ENCODE data around the gene SEMA5A.

Gene SEMA5A

DNA sequence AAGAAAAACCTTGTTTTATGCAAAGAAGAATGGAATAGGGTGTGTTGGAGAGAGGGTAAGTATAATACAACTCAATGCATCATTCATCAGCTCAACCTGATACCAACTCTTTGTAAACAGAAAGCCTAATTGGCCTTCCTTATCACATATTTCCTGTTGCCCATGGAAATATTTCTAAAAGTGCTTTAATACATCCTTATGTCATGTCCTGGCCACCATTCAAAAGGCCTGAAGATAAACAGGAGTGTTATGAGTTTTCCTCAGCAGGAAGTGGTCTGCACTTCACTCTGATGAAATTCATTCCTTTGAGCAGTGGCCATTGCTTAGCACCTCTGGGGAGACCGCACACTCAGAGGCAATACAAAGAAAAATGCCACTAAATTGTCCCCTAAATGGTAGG lies 511.2 kb downstream of the SEMA5A start:
- Histone ChIP-seq H3K4me3 (ENCODE audit: low read depth, low read length) (no peak overlapping the region), H3K36me3 (ENCODE audit: insufficient read depth, low read length) (no peaks in the 10 kb centered on the region), H2AFZ (ENCODE audit: low read length, unreplicated experiment) (no peak overlapping the region), H3K27ac (ENCODE audit: low read depth, low read length) (no peak overlapping the region), H3K27me3 (ENCODE audit: insufficient read depth, low read length) (no peaks in the 10 kb centered on the region), H3K4me1 (ENCODE audit: control insufficient read depth, insufficient read depth, low read length, unreplicated experiment) (peaks cover 5% of the 10 kb centered on the region), H3K79me2 (ENCODE audit: control insufficient read depth, insufficient read depth, low read length, unreplicated experiment) (no peaks in the 10 kb centered on the region)

- H3K27ac ChIP-seq (ENCODE audit: low read depth, low read length) = no peak overlapping the region
- H3K4me1 ChIP-seq (ENCODE audit: control insufficient read depth, insufficient read depth, low read length, unreplicated experiment) = peaks cover 5% of the 10 kb centered on the region
- no peak overlapping the region for H2AFZ ChIP-seq (ENCODE audit: low read length, unreplicated experiment)
- no peaks in the 10 kb centered on the region for H3K36me3 ChIP-seq (ENCODE audit: insufficient read depth, low read length)
- no peak overlapping the region for H3K4me3 ChIP-seq (ENCODE audit: low read depth, low read length)
- no peaks in the 10 kb centered on the region for H3K79me2 ChIP-seq (ENCODE audit: control insufficient read depth, insufficient read depth, low read length, unreplicated experiment)
- H3K27me3 ChIP-seq (ENCODE audit: insufficient read depth, low read length) = no peaks in the 10 kb centered on the region
These were observed 512.4 kb downstream of the SEMA5A start for GRCh38 chr5:9033524-9033923.

DNA sequence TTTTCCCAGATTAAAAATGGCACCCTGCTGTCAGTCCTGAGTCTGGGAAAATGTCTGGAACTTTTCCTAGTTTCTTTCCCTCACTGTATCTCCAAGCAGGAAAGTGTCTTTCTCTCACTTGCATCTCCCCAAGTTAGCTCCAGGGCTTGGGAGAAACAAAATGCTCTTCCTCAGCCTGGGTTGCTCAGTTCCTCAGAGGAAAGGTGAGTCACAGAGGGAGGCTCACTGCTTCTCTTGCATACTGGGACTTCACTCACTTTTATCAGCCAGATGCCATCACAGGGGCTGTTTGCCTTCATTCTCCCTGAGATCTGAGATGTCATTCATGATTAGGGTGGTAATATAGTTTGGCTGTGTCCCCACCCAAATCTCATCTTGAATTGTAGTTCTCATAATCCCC lies 519.9 kb downstream of the SEMA5A start:
- Histone ChIP-seq H3K36me3 (ENCODE audit: insufficient read depth, low read length) (no peaks in the 10 kb centered on the region), H2AFZ (ENCODE audit: low read length, unreplicated experiment) (no peak overlapping the region), H3K27ac (ENCODE audit: low read depth, low read length) (no peak overlapping the region), H3K79me2 (ENCODE audit: control insufficient read depth, insufficient read depth, low read length, unreplicated experiment) (no peaks in the 10 kb centered on the region), H3K4me3 (ENCODE audit: low read depth, low read length) (no peak overlapping the region), H3K4me1 (ENCODE audit: control insufficient read depth, insufficient read depth, low read length, unreplicated experiment) (no peaks in the 10 kb centered on the region), H3K27me3 (ENCODE audit: insufficient read depth, low read length) (no peaks in the 10 kb centered on the region)

- Histone ChIP-seq H2AFZ (ENCODE audit: low read length, unreplicated experiment) (no peak overlapping the region), H3K4me3 (ENCODE audit: low read depth, low read length) (no peak overlapping the region), H3K27me3 (ENCODE audit: insufficient read depth, low read length) (no peaks in the 10 kb centered on the region), H3K4me1 (ENCODE audit: control insufficient read depth, insufficient read depth, low read length, unreplicated experiment) (peaks cover 1% of the 10 kb centered on the region), H3K79me2 (ENCODE audit: control insufficient read depth, insufficient read depth, low read length, unreplicated experiment) (no peaks in the 10 kb centered on the region), H3K27ac (ENCODE audit: low read depth, low read length) (no peak overlapping the region), H3K36me3 (ENCODE audit: insufficient read depth, low read length) (no peaks in the 10 kb centered on the region)
These were observed 524.9 kb downstream of the SEMA5A start for GRCh38 chr5:9020996-9021395.

GRCh38 chr5:9015937-9016270 lies 530.0 kb downstream of the SEMA5A start:
- H3K27me3 ChIP-seq (ENCODE audit: insufficient read depth, low read length) = no peaks in the 10 kb centered on the region
- no peak overlapping the region for H3K4me3 ChIP-seq (ENCODE audit: low read depth, low read length)
- H3K36me3 ChIP-seq (ENCODE audit: insufficient read depth, low read length) = no peaks in the 10 kb centered on the region
- no peaks in the 10 kb centered on the region for H3K79me2 ChIP-seq (ENCODE audit: control insufficient read depth, insufficient read depth, low read length, unreplicated experiment)
- H2AFZ ChIP-seq (ENCODE audit: low read length, unreplicated experiment) = no peak overlapping the region
- H3K4me1 ChIP-seq (ENCODE audit: control insufficient read depth, insufficient read depth, low read length, unreplicated experiment) = peaks cover 30% of the 10 kb centered on the region
- no peak overlapping the region for H3K27ac ChIP-seq (ENCODE audit: low read depth, low read length)

- H3K79me2 ChIP-seq (ENCODE audit: control insufficient read depth, insufficient read depth, low read length, unreplicated experiment) = no peaks in the 10 kb centered on the region
- no peaks in the 10 kb centered on the region for H3K27me3 ChIP-seq (ENCODE audit: insufficient read depth, low read length)
- H3K4me1 ChIP-seq (ENCODE audit: control insufficient read depth, insufficient read depth, low read length, unreplicated experiment) = peaks cover 30% of the 10 kb centered on the region
- no peaks in the 10 kb centered on the region for H3K36me3 ChIP-seq (ENCODE audit: insufficient read depth, low read length)
- H3K4me3 ChIP-seq (ENCODE audit: low read depth, low read length) = no peak overlapping the region
- no peak overlapping the region for H2AFZ ChIP-seq (ENCODE audit: low read length, unreplicated experiment)
- H3K27ac ChIP-seq (ENCODE audit: low read depth, low read length) = no peak overlapping the region
These were observed 530.5 kb downstream of the SEMA5A start for GRCh38 chr5:9015260-9015936.

GRCh38 chr5:9013147-9013546 lies 532.7 kb downstream of the SEMA5A start:
- peak overlapping the region; percentile 57 for H3K27ac ChIP-seq (ENCODE audit: low read depth, low read length)
- no peaks in the 10 kb centered on the region for H3K79me2 ChIP-seq (ENCODE audit: control insufficient read depth, insufficient read depth, low read length, unreplicated experiment)

GRCh38 chr5:9009931-9010651 lies 535.8 kb downstream of the SEMA5A start:
- Histone ChIP-seq H3K4me3 (ENCODE audit: low read depth, low read length) (no peak overlapping the region), H3K27ac (ENCODE audit: low read depth, low read length) (no peak overlapping the region), H2AFZ (ENCODE audit: low read length, unreplicated experiment) (no peak overlapping the region), H3K27me3 (ENCODE audit: insufficient read depth, low read length) (no peaks in the 10 kb centered on the region), H3K79me2 (ENCODE audit: control insufficient read depth, insufficient read depth, low read length, unreplicated experiment) (no peaks in the 10 kb centered on the region), H3K4me1 (ENCODE audit: control insufficient read depth, insufficient read depth, low read length, unreplicated experiment) (peaks cover 20% of the 10 kb centered on the region), H3K36me3 (ENCODE audit: insufficient read depth, low read length) (no peaks in the 10 kb centered on the region)

More at GRCh38 chr5:9013147-9013546, 532.7 kb downstream of the SEMA5A start:
- H3K27me3 ChIP-seq (ENCODE audit: insufficient read depth, low read length) = no peaks in the 10 kb centered on the region
- peaks cover 30% of the 10 kb centered on the region for H3K4me1 ChIP-seq (ENCODE audit: control insufficient read depth, insufficient read depth, low read length, unreplicated experiment)
- no peak overlapping the region for H3K4me3 ChIP-seq (ENCODE audit: low read depth, low read length)
- no peaks in the 10 kb centered on the region for H3K36me3 ChIP-seq (ENCODE audit: insufficient read depth, low read length)
- no peak overlapping the region for H2AFZ ChIP-seq (ENCODE audit: low read length, unreplicated experiment)

DNA sequence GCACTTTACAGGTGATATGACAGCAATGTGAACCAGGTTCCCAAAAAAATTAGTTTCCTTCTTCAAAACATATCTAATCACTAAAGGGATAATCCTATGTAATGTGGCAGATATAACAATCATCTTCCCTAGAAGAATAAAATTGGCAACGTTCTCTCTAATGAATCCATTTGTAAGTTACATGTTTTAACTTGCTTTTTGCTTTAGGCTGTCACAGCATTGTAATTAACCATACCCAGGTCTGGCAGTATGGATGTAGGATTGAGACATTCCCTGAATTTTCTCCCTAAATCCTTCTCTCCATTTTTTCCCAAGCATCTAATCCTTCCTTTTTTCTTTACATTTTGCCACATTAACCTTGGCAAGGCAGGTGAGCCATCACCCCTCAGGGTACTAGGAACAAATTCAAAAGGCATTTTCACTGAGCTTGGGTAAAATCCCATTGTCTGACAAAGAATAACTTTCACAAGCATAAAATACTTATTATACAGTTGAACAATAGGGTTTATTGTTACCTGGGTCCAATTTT lies 548.3 kb downstream of the SEMA5A start:
- no peaks in the 10 kb centered on the region for H3K79me2 ChIP-seq (ENCODE audit: control insufficient read depth, insufficient read depth, low read length, unreplicated experiment)
- H3K4me3 ChIP-seq (ENCODE audit: low read depth, low read length) = no peak overlapping the region
- H2AFZ ChIP-seq (ENCODE audit: low read length, unreplicated experiment) = no peak overlapping the region
- no peaks in the 10 kb centered on the region for H3K27me3 ChIP-seq (ENCODE audit: insufficient read depth, low read length)
- H3K36me3 ChIP-seq (ENCODE audit: insufficient read depth, low read length) = no peaks in the 10 kb centered on the region
- no peak overlapping the region for H3K27ac ChIP-seq (ENCODE audit: low read depth, low read length)
- no peaks in the 10 kb centered on the region for H3K4me1 ChIP-seq (ENCODE audit: control insufficient read depth, insufficient read depth, low read length, unreplicated experiment)

- Histone ChIP-seq H3K79me2 (ENCODE audit: control insufficient read depth, insufficient read depth, low read length, unreplicated experiment) (no peaks in the 10 kb centered on the region), H3K36me3 (ENCODE audit: insufficient read depth, low read length) (no peaks in the 10 kb centered on the region), H2AFZ (ENCODE audit: low read length, unreplicated experiment) (no peak overlapping the region), H3K27ac (ENCODE audit: low read depth, low read length) (no peak overlapping the region), H3K4me1 (ENCODE audit: control insufficient read depth, insufficient read depth, low read length, unreplicated experiment) (no peaks in the 10 kb centered on the region), H3K27me3 (ENCODE audit: insufficient read depth, low read length) (no peaks in the 10 kb centered on the region), H3K4me3 (ENCODE audit: low read depth, low read length) (no peak overlapping the region)
These were observed 552.8 kb downstream of the SEMA5A start for GRCh38 chr5:8993031-8993430.
